Mesenchymal stem cell (in vitro differentiated cells and primary cell): ENCODE data around the gene PDE4B.

ENCODE experiments used
- DNase-seq: peaks from one replicate; pipeline ENCODE4 v3.0.0-alpha.2; 2013
- H2AFZ ChIP-seq: one replicate; pipeline ENCODE4 v1.6.1; 2013; ENCODE audit warnings: low read depth, mild to moderate bottlenecking, control low read depth, inconsistent platforms, low read length, moderate library complexity
- H2AK5ac ChIP-seq: 2 replicates; pipeline ENCODE4 v1.6.1; 2013; ENCODE audit warnings: low read length, moderate library complexity, mild to moderate bottlenecking, inconsistent platforms; ENCODE audit not compliant: severe bottlenecking
- H2BK120ac ChIP-seq: one replicate; pipeline ENCODE4 v1.6.1; 2013; ENCODE audit warnings: low read depth, mild to moderate bottlenecking, inconsistent platforms, low read length, moderate library complexity
- H2BK12ac ChIP-seq, 2 experiments: one replicate each; pipeline ENCODE4 v1.6.1; 2013; ENCODE audit warnings: inconsistent platforms in 2 of 2, low read length in 2 of 2, mild to moderate bottlenecking in 2 of 2, moderate library complexity in 2 of 2, control low read depth in 1 of 2
- H2BK15ac ChIP-seq: one replicate; pipeline ENCODE4 v1.6.1; 2013; ENCODE audit warnings: mild to moderate bottlenecking, low read depth, inconsistent platforms; ENCODE audit not compliant: poor library complexity, severe bottlenecking
- H2BK5ac ChIP-seq: 2 replicates; pipeline ENCODE4 v1.6.1; 2013; ENCODE audit warnings: low read depth, mild to moderate bottlenecking, low read length, control low read depth, inconsistent platforms; ENCODE audit not compliant: poor library complexity, severe bottlenecking
- H3K14ac ChIP-seq, 2 experiments: one replicate each; pipeline ENCODE4 v1.6.1; 2013; ENCODE audit warnings: inconsistent platforms in 2 of 2, low read length in 2 of 2, control low read depth in 1 of 2, mild to moderate bottlenecking in 1 of 2, moderate library complexity in 1 of 2
- H3K18ac ChIP-seq, 2 experiments: one replicate each; pipeline ENCODE4 v1.6.1; 2013; ENCODE audit warnings: inconsistent platforms in 2 of 2, low read length in 2 of 2, control low read depth in 1 of 2, low read depth in 1 of 2, mild to moderate bottlenecking in 1 of 2
- H3K23ac ChIP-seq, 2 experiments: one replicate each; pipeline ENCODE4 v1.6.1; 2013; ENCODE audit warnings: inconsistent platforms in 2 of 2, low read length in 2 of 2, mild to moderate bottlenecking in 2 of 2, moderate library complexity in 2 of 2, control low read depth in 1 of 2
- H3K27ac ChIP-seq: 2 replicates; pipeline ENCODE4 v1.5.1; 2013; ENCODE audit warnings: mild to moderate bottlenecking, moderate library complexity, low read length, control low read depth, inconsistent platforms; ENCODE audit not compliant: poor library complexity, severe bottlenecking
- H3K27me3 ChIP-seq, 2 experiments: 2 replicates each; pipeline versions ENCODE4 v1.6.1 to v1.7.0; 2013; ENCODE audit warnings: low read length in 2 of 2, mild to moderate bottlenecking in 2 of 2, moderate library complexity in 2 of 2, control low read depth in 1 of 2, inconsistent platforms in 1 of 2; ENCODE audit not compliant: control insufficient read depth in 1 of 2, insufficient read depth in 1 of 2
- H3K36me3 ChIP-seq, 2 experiments: 2 replicates each; pipeline versions ENCODE4 v1.6.1 to v1.7.0; 2013; ENCODE audit warnings: low read length in 2 of 2, control low read depth in 1 of 2, inconsistent platforms in 1 of 2, low read depth in 1 of 2, mild to moderate bottlenecking in 1 of 2; ENCODE audit not compliant: insufficient read depth in 2 of 2, control insufficient read depth in 1 of 2
- H3K4ac ChIP-seq, 2 experiments: one replicate each; pipeline ENCODE4 v1.6.1; 2013; ENCODE audit warnings: inconsistent platforms in 2 of 2, low read length in 2 of 2, mild to moderate bottlenecking in 2 of 2, moderate library complexity in 2 of 2, control low read depth in 1 of 2, low read depth in 1 of 2
- H3K4me1 ChIP-seq: 2 replicates; pipeline ENCODE4 v1.6.1; 2013; ENCODE audit warnings: low read depth, low read length, control low read depth; ENCODE audit not compliant: control insufficient read depth, insufficient read depth
- H3K4me2 ChIP-seq: 2 replicates; pipeline ENCODE4 v1.6.1; 2013; ENCODE audit warnings: low read length, mild to moderate bottlenecking, inconsistent platforms; ENCODE audit not compliant: poor library complexity, severe bottlenecking
- H3K4me3 ChIP-seq, 2 experiments: 2 replicates each; pipeline versions ENCODE4 v1.5.1 to v1.7.0; 2013; ENCODE audit warnings: low read length in 2 of 2, mild to moderate bottlenecking in 2 of 2, control low read depth in 1 of 2, low read depth in 1 of 2; ENCODE audit not compliant: insufficient read depth in 1 of 2
- H3K79me1 ChIP-seq: replicated peaks from 2 replicates; pipeline ENCODE4 v1.6.1; 2013; ENCODE audit warnings: mild to moderate bottlenecking, control low read depth, low read length, inconsistent platforms; ENCODE audit not compliant: poor library complexity, severe bottlenecking
- H3K9ac ChIP-seq: 2 replicates; pipeline ENCODE4 v1.7.0; 2013; ENCODE audit warnings: mild to moderate bottlenecking, low read length, moderate library complexity
- H3K9me3 ChIP-seq: 2 replicates; pipeline ENCODE4 v1.7.0; 2013; ENCODE audit warnings: mild to moderate bottlenecking, low read length; ENCODE audit not compliant: control insufficient read depth
- H4K8ac ChIP-seq: one replicate; pipeline ENCODE4 v1.6.1; 2013; ENCODE audit warnings: inconsistent platforms, mild to moderate bottlenecking, low read length, moderate library complexity
- H4K91ac ChIP-seq: one replicate; pipeline ENCODE4 v1.6.1; 2013; ENCODE audit warnings: mild to moderate bottlenecking, low read length, inconsistent platforms
- WGBS: methylation state at CpG from one replicate; pipeline ENCODE4 v1.1.7; 2013; ENCODE audit warnings: mixed read lengths; 5-methylcytosine and 5-hydroxymethylcytosine counted together

PDE4B gene

DNA sequence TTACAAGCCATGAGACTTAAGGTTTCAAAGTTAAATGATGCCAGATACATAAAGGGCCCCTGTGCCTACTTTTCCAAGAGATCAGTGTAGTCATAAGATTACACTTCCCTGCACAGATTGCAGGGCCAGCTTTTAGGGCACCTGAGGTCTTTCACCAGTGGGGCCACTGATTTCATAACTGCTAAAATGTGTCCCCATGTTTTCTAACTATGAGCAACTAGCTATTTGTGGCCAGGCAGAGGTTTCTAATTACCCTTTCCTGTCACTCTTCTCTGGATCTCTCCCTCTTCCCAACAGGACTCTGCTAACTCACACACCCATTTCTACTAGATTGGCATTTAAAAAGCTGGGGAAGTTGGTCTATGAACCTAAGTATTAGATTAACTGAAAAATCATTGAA, 534.2 kb downstream of the PDE4B start:
- H3K14ac ChIP-seq, result no peak overlapping the region
- no peak overlapping the region for H3K23ac ChIP-seq
- H2BK120ac ChIP-seq, result no peak overlapping the region
- H3K79me1 ChIP-seq, result no peaks in the 10 kb centered on the region
- no peak overlapping the region for H4K91ac ChIP-seq
- no peaks in the 10 kb centered on the region for H3K27me3 ChIP-seq
- no peak overlapping the region for H3K4ac ChIP-seq
- H2AK5ac ChIP-seq, result no peak overlapping the region
- no peak overlapping the region for H3K9ac ChIP-seq
- H3K27ac ChIP-seq, result no peak overlapping the region
- no peaks in the 10 kb centered on the region for H3K4me1 ChIP-seq
- no peak for DNase-seq
- no peak overlapping the region for H3K18ac ChIP-seq
- H3K36me3 ChIP-seq, result no peaks in the 10 kb centered on the region
- no peak overlapping the region for H4K8ac ChIP-seq
- no peaks in the 10 kb centered on the region for H3K9me3 ChIP-seq
- no peak overlapping the region for H2BK12ac ChIP-seq
- no peak overlapping the region for H3K4me2 ChIP-seq
- no peak overlapping the region for H2BK5ac ChIP-seq
- H2AFZ ChIP-seq, result no peak overlapping the region
- H3K4me3 ChIP-seq, result no peak overlapping the region
- no peak overlapping the region for H2BK15ac ChIP-seq

- no peak overlapping the region for H2BK5ac ChIP-seq
- H4K91ac ChIP-seq, result no peak overlapping the region
- no peak for DNase-seq
- no peak overlapping the region for H3K4ac ChIP-seq
- no peak overlapping the region for H3K4me2 ChIP-seq
- H3K9me3 ChIP-seq, result no peaks in the 10 kb centered on the region
- H3K18ac ChIP-seq, result no peak overlapping the region
- no peak overlapping the region for H2BK12ac ChIP-seq
- no peak overlapping the region for H2BK15ac ChIP-seq
- H3K14ac ChIP-seq, result no peak overlapping the region
- H4K8ac ChIP-seq, result no peak overlapping the region
- H3K27ac ChIP-seq, result no peak overlapping the region
- no peaks in the 10 kb centered on the region for H3K4me1 ChIP-seq
- H2BK120ac ChIP-seq, result no peak overlapping the region
- H3K79me1 ChIP-seq, result no peaks in the 10 kb centered on the region
- H2AFZ ChIP-seq, result no peak overlapping the region
- H3K9ac ChIP-seq, result no peak overlapping the region
- H2AK5ac ChIP-seq, result no peak overlapping the region
- H3K4me3 ChIP-seq, result no peak overlapping the region
- no peaks in the 10 kb centered on the region for H3K36me3 ChIP-seq
- H3K23ac ChIP-seq, result no peak overlapping the region
- H3K27me3 ChIP-seq, result no peaks in the 10 kb centered on the region
- 100% methylated on average over 2 of the region's 2 CpGs for WGBS
Observed at GRCh38 chr1:66327588-66327987, 534.9 kb downstream of the PDE4B start.

DNA sequence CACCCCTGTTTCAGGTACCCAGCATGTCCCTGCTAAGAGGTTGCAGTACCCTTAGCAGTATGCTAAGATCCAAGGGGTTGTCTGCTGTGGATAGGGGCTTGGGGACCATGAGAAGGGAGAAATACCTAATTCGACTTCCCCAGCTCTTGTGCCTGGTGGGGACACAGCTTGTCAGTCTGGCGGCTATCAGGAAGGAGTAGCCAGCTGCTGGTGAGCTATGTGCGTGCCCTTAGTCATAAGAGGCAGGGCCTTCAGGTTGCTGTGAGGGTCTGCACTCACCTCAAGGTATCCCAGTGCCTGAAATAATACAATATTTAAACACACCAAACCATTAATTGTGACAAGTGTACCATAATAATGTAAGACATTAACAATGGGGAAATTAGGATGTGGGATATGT, 536.2 kb downstream of the PDE4B start:
- H3K14ac ChIP-seq, result no peak overlapping the region
- H2BK5ac ChIP-seq, result no peak overlapping the region
- H3K36me3 ChIP-seq, result no peaks in the 10 kb centered on the region
- H3K4me1 ChIP-seq, result peaks cover 2% of the 10 kb centered on the region
- H2BK120ac ChIP-seq, result no peak overlapping the region
- H2AK5ac ChIP-seq, result no peak overlapping the region
- no peak overlapping the region for H2AFZ ChIP-seq
- H3K9me3 ChIP-seq, result no peaks in the 10 kb centered on the region
- no peak overlapping the region for H4K8ac ChIP-seq
- H4K91ac ChIP-seq, result peak overlapping the region; percentile 54
- 83% methylated on average over 3 of the region's 3 CpGs for WGBS
- H3K9ac ChIP-seq, result no peak overlapping the region
- H3K4ac ChIP-seq, result no peak overlapping the region
- no peak overlapping the region for H3K23ac ChIP-seq
- H3K27me3 ChIP-seq, result no peaks in the 10 kb centered on the region
- DNase-seq, result no peak
- no peak overlapping the region for H2BK15ac ChIP-seq
- no peak overlapping the region for H3K4me2 ChIP-seq
- H3K4me3 ChIP-seq, result no peak overlapping the region
- no peak overlapping the region for H3K18ac ChIP-seq
- no peak overlapping the region for H2BK12ac ChIP-seq
- H3K27ac ChIP-seq, result no peak overlapping the region
- H3K79me1 ChIP-seq, result peaks cover 2% of the 10 kb centered on the region

DNA sequence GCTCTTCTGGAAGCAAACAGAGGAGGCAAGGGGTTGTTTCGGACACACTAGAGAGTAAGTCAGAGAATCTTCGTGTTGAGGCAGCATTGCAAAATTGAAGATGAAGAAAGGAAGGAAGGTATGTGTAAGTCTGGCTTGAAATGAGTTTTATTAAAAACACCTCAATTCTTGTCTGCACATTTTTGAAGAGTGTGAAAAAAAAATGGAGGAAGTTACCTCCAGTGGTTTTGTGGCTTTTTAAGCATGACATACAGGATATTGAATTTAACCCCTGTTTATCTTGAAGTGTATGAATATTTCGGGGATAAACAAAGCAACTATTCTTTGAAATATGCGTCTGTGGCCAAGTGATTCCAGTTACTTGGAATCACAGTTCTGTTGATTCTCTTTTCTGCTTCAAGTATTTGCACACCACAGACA, 538.0 kb downstream of the PDE4B start:
- H3K27me3 ChIP-seq, result no peaks in the 10 kb centered on the region
- H2BK12ac ChIP-seq, result no peak overlapping the region
- no peak overlapping the region for H2BK120ac ChIP-seq
- H4K8ac ChIP-seq, result no peak overlapping the region
- no peak overlapping the region for H3K27ac ChIP-seq
- H3K79me1 ChIP-seq, result peaks cover 2% of the 10 kb centered on the region
- no peak overlapping the region for H2BK15ac ChIP-seq
- H3K18ac ChIP-seq, result peak overlapping the region in 1 of 2 experiments; percentile 14
- no peak for DNase-seq
- no peak overlapping the region for H2BK5ac ChIP-seq
- no peaks in the 10 kb centered on the region for H3K36me3 ChIP-seq
- peak overlapping the region; percentile 43 for H2AFZ ChIP-seq
- no peak overlapping the region for H3K14ac ChIP-seq
- 72% methylated on average over 2 of the region's 4 CpGs for WGBS
- no peak overlapping the region for H3K23ac ChIP-seq
- no peak overlapping the region for H2AK5ac ChIP-seq
- no peak overlapping the region for H4K91ac ChIP-seq
- H3K4ac ChIP-seq, result peak overlapping the region in 1 of 2 experiments; percentile 8
- H3K4me1 ChIP-seq, result peaks cover 2% of the 10 kb centered on the region
- H3K9me3 ChIP-seq, result no peaks in the 10 kb centered on the region
- no peak overlapping the region for H3K4me3 ChIP-seq
- H3K9ac ChIP-seq, result no peak overlapping the region
- H3K4me2 ChIP-seq, result no peak overlapping the region
